Measurements from ENCODE around the gene MBD3L2B.
"Not testable (repeated sequence)": the region's sequence is repeated elsewhere in the genome, so short reads cannot be mapped to it uniquely, and the experiment has no call there.

Gene MBD3L2B

DNA sequence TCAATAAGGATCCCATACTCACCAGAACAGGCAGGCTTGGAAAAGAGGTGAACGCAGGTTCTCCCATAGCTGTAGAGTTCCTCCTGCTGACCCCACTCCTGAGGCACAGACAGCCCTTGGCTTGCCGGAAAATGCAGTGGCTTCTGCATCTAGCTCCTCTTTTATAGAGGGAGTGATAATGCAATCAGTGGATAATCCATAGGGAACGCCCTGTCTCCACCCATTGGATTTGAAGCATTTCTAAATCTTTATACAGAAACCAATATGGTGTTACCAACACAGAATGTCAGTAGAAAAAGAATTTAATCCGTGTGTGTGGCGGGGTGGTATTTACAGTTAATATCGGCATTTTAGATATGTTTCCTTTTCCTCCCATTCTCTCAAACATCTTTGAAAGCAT lies at the start of gene MBD3L2B:
Gene MBD3L2B, minus strand, starts transcription at position 101 of the 400 bp plus-strand sequence. Its CDS starts 34 bp downstream, at position 67.
- not testable (repeated sequence) for H3K4me3 ChIP-seq (ENCODE audit: low read length); H3K9me2 ChIP-seq (replicated peaks; ENCODE audit: control insufficient read depth, low read length); H3K4me2 ChIP-seq (ENCODE audit: low read length); H3K27ac ChIP-seq (ENCODE audit: low read depth, low read length); H3K36me3 ChIP-seq (ENCODE audit: control insufficient read depth, low read length); H3F3A ChIP-seq (ENCODE audit: control insufficient read depth, insufficient read depth); H3K9me3 ChIP-seq (ENCODE audit: control insufficient read depth, insufficient read depth, low read length); H3K27me3 ChIP-seq (ENCODE audit: control insufficient read depth, low read length); H3K4me1 ChIP-seq (ENCODE audit: control insufficient read depth, low read length); H3K79me2 ChIP-seq (ENCODE audit: control insufficient read depth, low read length); H4K20me1 ChIP-seq (ENCODE audit: control insufficient read depth, insufficient read depth, low read depth, low read length)

DNA sequence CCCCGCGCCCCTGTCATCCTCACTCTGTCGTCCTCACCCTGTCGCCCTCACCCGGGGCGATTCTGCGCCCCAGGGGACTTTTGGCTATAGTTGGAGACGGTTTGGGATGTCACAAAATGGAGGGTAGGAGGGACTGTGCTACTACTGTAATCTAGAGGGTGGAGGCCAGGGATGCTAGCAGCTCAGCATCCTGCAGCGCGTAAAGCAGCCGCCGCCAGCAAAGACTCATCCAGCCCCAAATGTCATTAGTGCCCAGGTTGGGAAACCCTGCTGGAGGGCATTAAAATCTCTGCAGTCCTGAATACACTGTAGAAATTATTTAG lies 48.6 kb upstream of the MBD3L2B start:
- Histone ChIP-seq H3K4me3 (ENCODE audit: low read length) (peak overlapping the region; percentile 89), H3K79me2 (ENCODE audit: control insufficient read depth, low read length) (peaks cover 22% of the 10 kb centered on the region), H3K9me2 (replicated peaks; ENCODE audit: control insufficient read depth, low read length) (no peaks in the 10 kb centered on the region), H3K36me3 (ENCODE audit: control insufficient read depth, low read length) (peaks cover 45% of the 10 kb centered on the region), H3K4me1 (ENCODE audit: control insufficient read depth, low read length) (peaks cover 16% of the 10 kb centered on the region), H3K27me3 (ENCODE audit: control insufficient read depth, low read length) (no peaks in the 10 kb centered on the region), H3K4me2 (ENCODE audit: low read length) (peak overlapping the region; percentile 95), H4K20me1 (ENCODE audit: control insufficient read depth, insufficient read depth, low read depth, low read length) (no peaks in the 10 kb centered on the region), H3F3A (ENCODE audit: control insufficient read depth, insufficient read depth) (peaks cover 3% of the 10 kb centered on the region; the same call in 1 of the 2 replicates), H3K9me3 (ENCODE audit: control insufficient read depth, insufficient read depth, low read length) (no peaks in the 10 kb centered on the region), H3K27ac (ENCODE audit: low read depth, low read length) (peak overlapping the region; percentile 74)
- TF ChIP-seq, protein P1, sequence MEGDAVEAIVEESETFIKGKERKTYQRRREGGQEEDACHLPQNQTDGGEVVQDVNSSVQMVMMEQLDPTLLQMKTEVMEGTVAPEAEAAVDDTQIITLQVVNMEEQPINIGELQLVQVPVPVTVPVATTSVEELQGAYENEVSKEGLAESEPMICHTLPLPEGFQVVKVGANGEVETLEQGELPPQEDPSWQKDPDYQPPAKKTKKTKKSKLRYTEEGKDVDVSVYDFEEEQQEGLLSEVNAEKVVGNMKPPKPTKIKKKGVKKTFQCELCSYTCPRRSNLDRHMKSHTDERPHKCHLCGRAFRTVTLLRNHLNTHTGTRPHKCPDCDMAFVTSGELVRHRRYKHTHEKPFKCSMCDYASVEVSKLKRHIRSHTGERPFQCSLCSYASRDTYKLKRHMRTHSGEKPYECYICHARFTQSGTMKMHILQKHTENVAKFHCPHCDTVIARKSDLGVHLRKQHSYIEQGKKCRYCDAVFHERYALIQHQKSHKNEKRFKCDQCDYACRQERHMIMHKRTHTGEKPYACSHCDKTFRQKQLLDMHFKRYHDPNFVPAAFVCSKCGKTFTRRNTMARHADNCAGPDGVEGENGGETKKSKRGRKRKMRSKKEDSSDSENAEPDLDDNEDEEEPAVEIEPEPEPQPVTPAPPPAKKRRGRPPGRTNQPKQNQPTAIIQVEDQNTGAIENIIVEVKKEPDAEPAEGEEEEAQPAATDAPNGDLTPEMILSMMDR (IDR thresholded peaks at IDR 0.05; ENCODE audit: low read depth, low read length, poor library complexity, severe bottlenecking), result no peak
- TF ChIP-seq EZH2phosphoT487 (IDR thresholded peaks at IDR 0.05; ENCODE audit: borderline replicate concordance, low read length), result no peak

DNA sequence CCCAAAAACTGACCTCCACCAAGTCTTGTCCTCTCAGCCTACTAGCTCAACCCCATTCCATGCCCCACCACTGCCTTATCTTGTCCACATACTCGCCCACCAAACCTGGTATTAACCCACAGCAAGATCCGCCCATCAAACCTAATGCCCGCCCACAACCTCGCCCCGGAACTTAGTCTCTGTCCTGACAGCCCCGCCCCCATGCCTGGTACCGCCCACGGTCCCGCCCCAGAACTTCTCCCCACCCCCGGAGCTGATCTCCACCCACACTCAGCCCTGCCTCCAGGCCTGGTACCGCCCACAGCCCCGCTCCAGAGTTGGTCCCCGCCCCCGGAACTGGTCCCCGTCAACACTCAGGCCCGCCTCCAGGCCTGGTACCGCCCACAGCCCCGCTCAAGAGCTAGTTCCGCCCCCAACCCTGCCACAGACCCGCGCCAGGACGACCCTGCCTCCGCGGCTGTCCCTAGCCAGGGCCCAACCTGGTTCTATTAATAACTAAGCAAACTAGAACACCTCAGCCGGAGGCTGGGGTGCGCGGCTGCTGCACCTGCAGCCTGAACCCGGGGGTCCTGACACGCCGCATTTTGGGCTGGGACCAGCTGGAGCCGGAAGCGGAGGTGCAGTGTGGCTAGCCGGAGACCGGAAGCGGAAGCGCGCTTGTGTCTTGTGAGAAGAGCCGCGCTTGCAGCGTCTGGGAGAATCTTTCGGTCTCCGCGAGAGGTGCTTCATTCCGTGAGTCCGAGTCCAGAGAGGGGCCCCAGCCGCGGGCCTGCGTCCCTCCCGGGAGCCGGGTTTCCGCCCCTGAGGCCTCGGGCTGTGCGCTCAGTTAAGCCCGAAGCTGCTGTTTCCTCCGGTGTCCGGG lies 48.0 kb upstream of the MBD3L2B start, which contains the start of gene ZNF557:
Gene ZNF557, plus strand, starts transcription at position 662 of the 862 bp plus-strand sequence. CDS start 5,372 bp downstream, outside the sequence.
- H3K27ac ChIP-seq (ENCODE audit: low read depth, low read length), result peak within 1 kb of the TSS; percentile 74
- H3K4me2 ChIP-seq (ENCODE audit: low read length), result peak within 1 kb of the TSS; percentile 95
- H3K9me3 ChIP-seq (ENCODE audit: control insufficient read depth, insufficient read depth, low read length), result no peaks in the 10 kb centered on the region
- H3K4me3 ChIP-seq (ENCODE audit: low read length), result peak within 1 kb of the TSS; percentile 89
- H3K79me2 ChIP-seq (ENCODE audit: control insufficient read depth, low read length), result peaks cover 22% of the 10 kb centered on the region
- no peak for TF ChIP-seq EZH2phosphoT487 (IDR thresholded peaks at IDR 0.05; ENCODE audit: borderline replicate concordance, low read length)
- TF ChIP-seq, protein P1 (IDR thresholded peaks at IDR 0.05; ENCODE audit: low read depth, low read length, poor library complexity, severe bottlenecking), result no peak
- no peaks in the 10 kb centered on the region for H3K27me3 ChIP-seq (ENCODE audit: control insufficient read depth, low read length)
- no peaks in the 10 kb centered on the region for H4K20me1 ChIP-seq (ENCODE audit: control insufficient read depth, insufficient read depth, low read depth, low read length)
- peaks cover 16% of the 10 kb centered on the region for H3K4me1 ChIP-seq (ENCODE audit: control insufficient read depth, low read length)
- H3K9me2 ChIP-seq (replicated peaks; ENCODE audit: control insufficient read depth, low read length), result no peaks in the 10 kb centered on the region
- peaks cover 3% of the 10 kb centered on the region; the same call in 1 of the 2 replicates for H3F3A ChIP-seq (ENCODE audit: control insufficient read depth, insufficient read depth)
- H3K36me3 ChIP-seq (ENCODE audit: control insufficient read depth, low read length), result peaks cover 40% of the 10 kb centered on the region

DNA sequence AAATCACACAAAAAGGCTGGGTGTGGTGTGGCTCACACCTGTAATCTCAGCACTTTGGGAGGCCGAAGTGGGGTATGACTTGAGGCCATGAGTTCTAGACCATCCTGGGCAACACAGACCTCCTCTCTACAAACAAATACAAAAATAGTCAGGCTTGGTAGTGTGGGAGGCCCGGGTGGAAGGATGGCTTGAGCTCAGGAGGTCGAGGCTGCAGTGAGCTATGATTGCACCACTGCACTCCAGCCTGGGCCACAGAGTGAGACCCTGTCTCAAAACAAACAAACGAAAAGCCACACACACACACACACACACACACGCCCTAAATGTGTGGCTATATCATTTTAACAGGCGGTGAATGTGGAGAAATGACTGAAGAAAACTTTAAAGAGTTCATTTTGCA lies 47.4 kb upstream of the MBD3L2B start:
- Histone ChIP-seq H3K27me3 (ENCODE audit: control insufficient read depth, low read length) (no peaks in the 10 kb centered on the region), H4K20me1 (ENCODE audit: control insufficient read depth, insufficient read depth, low read depth, low read length) (no peaks in the 10 kb centered on the region), H3K27ac (ENCODE audit: low read depth, low read length) (no peak overlapping the region), H3K36me3 (ENCODE audit: control insufficient read depth, low read length) (peaks cover 33% of the 10 kb centered on the region), H3K79me2 (ENCODE audit: control insufficient read depth, low read length) (peaks cover 22% of the 10 kb centered on the region), H3K9me3 (ENCODE audit: control insufficient read depth, insufficient read depth, low read length) (no peaks in the 10 kb centered on the region), H3K4me3 (ENCODE audit: low read length) (peak overlapping the region; percentile 89), H3K4me2 (ENCODE audit: low read length) (peak overlapping the region; percentile 75), H3K9me2 (replicated peaks; ENCODE audit: control insufficient read depth, low read length) (no peaks in the 10 kb centered on the region), H3F3A (ENCODE audit: control insufficient read depth, insufficient read depth) (peaks cover 3% of the 10 kb centered on the region), H3K4me1 (ENCODE audit: control insufficient read depth, low read length) (peaks cover 16% of the 10 kb centered on the region)
- TF ChIP-seq, protein P1 (IDR thresholded peaks at IDR 0.05; ENCODE audit: low read depth, low read length, poor library complexity, severe bottlenecking), result no peak
- TF ChIP-seq EZH2phosphoT487 (IDR thresholded peaks at IDR 0.05; ENCODE audit: borderline replicate concordance, low read length), result no peak
